ENCODE results near the gene SLC16A3.

GRCh38 chr17:82242977-82243647 is 14.3 kb downstream of the SLC16A3 start:
- TF ChIP-seq CTCF (IDR thresholded peaks at IDR 0.05), result peak in 1 of 4 experiments; percentile 4
- TF ChIP-seq POLR2A (IDR thresholded peaks at IDR 0.05), result no peak

Data from gastroesophageal sphincter (tissue), 3 donors.